MM.1S (cell line): ENCODE measurements around the gene EMILIN2.

ENCODE experiments used
- DNase-seq: peaks from one replicate; pipeline ENCODE4 v3.0.0-alpha.2; 2015
- H2AFZ ChIP-seq: fragments of 300-600 bp; sonication (generic); 2 replicates; pipeline ENCODE4 v1.6.0; 2016; ENCODE audit warnings: antibody characterized with exemption, low read length
- H3F3A ChIP-seq: fragments of 300-600 bp; sonication (generic); 2 replicates; pipeline ENCODE4 v1.6.1; 2016; ENCODE audit warnings: mild to moderate bottlenecking, antibody characterized with exemption, low read length, moderate library complexity, mixed read lengths; ENCODE audit not compliant: insufficient read depth
- H3K27ac ChIP-seq: fragments of 300-600 bp; sonication (generic); 2 replicates; pipeline ENCODE4 v1.5.1; 2016; ENCODE audit warnings: mild to moderate bottlenecking, low read length
- H3K27me3 ChIP-seq: fragments of 300-600 bp; sonication (generic); replicated peaks from 2 replicates; pipeline ENCODE4 v1.6.0; 2016; ENCODE audit warnings: low read length; ENCODE audit not compliant: insufficient read depth
- H3K36me3 ChIP-seq: fragments of 300-600 bp; sonication (generic); replicated peaks from 2 replicates; pipeline ENCODE4 v1.6.1; 2016; ENCODE audit warnings: mild to moderate bottlenecking, low read length, mixed read lengths; ENCODE audit not compliant: insufficient read depth
- H3K4me1 ChIP-seq: fragments of 300-600 bp; sonication (generic); 2 replicates; pipeline ENCODE4 v1.6.1; 2016; ENCODE audit warnings: low read length, mixed read lengths
- H3K4me2 ChIP-seq: fragments of 300-600 bp; sonication (generic); 2 replicates; pipeline ENCODE4 v1.6.0; 2016; ENCODE audit warnings: low read depth, low read length
- H3K4me3 ChIP-seq: fragments of 300-600 bp; sonication (generic); 2 replicates; pipeline ENCODE4 v1.5.1; 2016; ENCODE audit warnings: low read length, mixed read lengths
- H3K79me2 ChIP-seq: fragments of 300-600 bp; sonication (generic); 2 replicates; pipeline ENCODE4 v1.6.1; 2016; ENCODE audit warnings: mixed run types, low read length, mixed read lengths
- H3K9ac ChIP-seq: fragments of 300-600 bp; sonication (generic); 2 replicates; pipeline ENCODE4 v1.6.1; 2016; ENCODE audit warnings: low read length, mixed read lengths
- H3K9me2 ChIP-seq: fragments of 300-600 bp; sonication (generic); replicated peaks from 2 replicates; pipeline ENCODE4 v1.6.1; 2016; ENCODE audit warnings: mild to moderate bottlenecking, low read length, mixed read lengths; ENCODE audit not compliant: insufficient read depth
- H3K9me3 ChIP-seq: fragments of 300-600 bp; sonication (generic); replicated peaks from 2 replicates; pipeline ENCODE4 v1.6.1; 2016; ENCODE audit warnings: mild to moderate bottlenecking, low read length, mixed read lengths; ENCODE audit not compliant: insufficient read depth
- H4K20me1 ChIP-seq: fragments of 300-600 bp; sonication (generic); 2 replicates; pipeline ENCODE4 v1.6.1; 2016; ENCODE audit warnings: mild to moderate bottlenecking, low read length, moderate library complexity, mixed read lengths; ENCODE audit not compliant: insufficient read depth
- CTCF ChIP-seq: fragments of 300-600 bp; sonication (generic); IDR thresholded peaks from 2 replicates; pipeline ENCODE4 v1.5.1; 2016; ENCODE audit warnings: antibody characterized with exemption, low read length, mixed read lengths
- EZH2 ChIP-seq: fragments of 300-600 bp; sonication (generic); optimal IDR thresholded peaks from 2 replicates; pipeline ENCODE3; 2017; ENCODE audit warnings: low read depth, mild to moderate bottlenecking, antibody characterized with exemption, low read length, mixed read lengths
- EZH2phosphoT487 ChIP-seq: fragments of 300-600 bp; sonication (generic); IDR thresholded peaks from 2 replicates; pipeline ENCODE4 v1.6.1; 2018; ENCODE audit warnings: antibody characterized with exemption, low read length

Gene EMILIN2

GRCh38 chr18:2924920-2925319 is 78.1 kb downstream of the EMILIN2 start:
- Histone ChIP-seq H3K27me3 (no peaks in the 10 kb centered on the region), H3F3A (no peaks in the 10 kb centered on the region), H2AFZ (no peak overlapping the region), H3K9me2 (no peaks in the 10 kb centered on the region), H4K20me1 (no peaks in the 10 kb centered on the region), H3K79me2 (no peaks in the 10 kb centered on the region), H3K4me1 (no peaks in the 10 kb centered on the region; the same call in 1 of the 2 replicates), H3K36me3 (no peaks in the 10 kb centered on the region), H3K9ac (no peak overlapping the region), H3K4me2 (no peak overlapping the region), H3K27ac (no peak overlapping the region), H3K4me3 (no peak overlapping the region), H3K9me3 (no peaks in the 10 kb centered on the region)
- TF ChIP-seq CTCF (no peak), EZH2phosphoT487 (no peak), EZH2 (no peak)
- no peak for DNase-seq

- Histone ChIP-seq H3K4me2 (no peak overlapping the region), H3K27me3 (no peaks in the 10 kb centered on the region), H3F3A (no peaks in the 10 kb centered on the region), H3K79me2 (no peaks in the 10 kb centered on the region), H3K9me3 (no peaks in the 10 kb centered on the region), H3K4me1 (no peaks in the 10 kb centered on the region; the same call in 1 of the 2 replicates), H3K36me3 (no peaks in the 10 kb centered on the region), H3K27ac (no peak overlapping the region), H3K9me2 (no peaks in the 10 kb centered on the region), H2AFZ (no peak overlapping the region), H4K20me1 (no peaks in the 10 kb centered on the region), H3K4me3 (no peak overlapping the region), H3K9ac (no peak overlapping the region)
- TF ChIP-seq EZH2 = no peak
- no peak for TF ChIP-seq CTCF
- no peak for TF ChIP-seq EZH2phosphoT487
- no peak for DNase-seq
Observed at GRCh38 chr18:2926528-2926927, 79.7 kb downstream of the EMILIN2 start.

- no peak for TF ChIP-seq CTCF
- no peak for TF ChIP-seq EZH2phosphoT487
- TF ChIP-seq EZH2 = no peak
Observed at GRCh38 chr18:2927745-2928144, 80.9 kb downstream of the EMILIN2 start.

More at GRCh38 chr18:2927745-2928144, 80.9 kb downstream of the EMILIN2 start:
- Histone ChIP-seq H3K4me2 (no peak overlapping the region), H4K20me1 (no peaks in the 10 kb centered on the region), H3K27ac (no peak overlapping the region), H3K9ac (no peak overlapping the region), H2AFZ (no peak overlapping the region), H3K9me3 (no peaks in the 10 kb centered on the region), H3F3A (no peaks in the 10 kb centered on the region), H3K79me2 (no peaks in the 10 kb centered on the region), H3K4me3 (no peak overlapping the region), H3K4me1 (no peaks in the 10 kb centered on the region; the same call in 1 of the 2 replicates), H3K9me2 (no peaks in the 10 kb centered on the region), H3K27me3 (no peaks in the 10 kb centered on the region), H3K36me3 (no peaks in the 10 kb centered on the region)
- DNase-seq = no peak
